Loucy (cell line): ENCODE measurements around the gene SEC22C.

Experiments
- H2AFZ ChIP-seq: fragments of 200-600 bp; sonication (generic); 2 replicates; pipeline ENCODE4 v1.6.0; 2016; ENCODE audit warnings: antibody characterized with exemption, mild to moderate bottlenecking, low read length, moderate library complexity
- H3F3A ChIP-seq: fragments of 200-600 bp; 2 replicates; pipeline ENCODE4 v1.6.0; 2016; ENCODE audit warnings: antibody characterized with exemption, low read depth, mild to moderate bottlenecking
- H3K27me3 ChIP-seq: fragments of 200-600 bp; sonication (generic); 2 replicates; pipeline ENCODE4 v1.6.1; 2014; ENCODE audit warnings: low read length, mild to moderate bottlenecking; ENCODE audit not compliant: insufficient read depth, poor library complexity, severe bottlenecking
- H3K36me3 ChIP-seq: fragments of 200-600 bp; sonication (generic); 2 replicates; pipeline ENCODE4 v1.6.1; 2016; ENCODE audit warnings: low read length; ENCODE audit not compliant: insufficient read depth
- H3K4me1 ChIP-seq: fragments of 200-600 bp; sonication (generic); 2 replicates; pipeline ENCODE4 v1.5.1; 2014; ENCODE audit warnings: low read length, mild to moderate bottlenecking; ENCODE audit not compliant: insufficient read depth, poor library complexity, severe bottlenecking
- H3K4me2 ChIP-seq: fragments of 200-600 bp; sonication (generic); 2 replicates; pipeline ENCODE4 v1.6.0; 2014; ENCODE audit warnings: antibody characterized with exemption, low read length, low read depth, mild to moderate bottlenecking; ENCODE audit not compliant: poor library complexity, severe bottlenecking
- H3K4me3 ChIP-seq: fragments of 200-600 bp; sonication (generic); 2 replicates; pipeline ENCODE4 v1.5.1; 2014; ENCODE audit warnings: low read length, mild to moderate bottlenecking, mixed read lengths; ENCODE audit not compliant: poor library complexity, severe bottlenecking
- H3K79me2 ChIP-seq: fragments of 200-600 bp; sonication (generic); 2 replicates; pipeline ENCODE4 v1.6.1; 2014; ENCODE audit warnings: low read length; ENCODE audit not compliant: insufficient read depth
- H3K9ac ChIP-seq: fragments of 200-600 bp; sonication (generic); 2 replicates; pipeline ENCODE4 v1.6.0; 2014; ENCODE audit warnings: mild to moderate bottlenecking, low read depth, low read length, moderate library complexity; ENCODE audit not compliant: poor library complexity, severe bottlenecking
- H3K9me2 ChIP-seq: fragments of 200-600 bp; sonication (generic); replicated peaks from 2 replicates; pipeline ENCODE4 v1.6.1; 2016; ENCODE audit warnings: low read depth, low read length, mixed read lengths
- H3K9me3 ChIP-seq: fragments of 200-600 bp; sonication (generic); 2 replicates; pipeline ENCODE4 v1.6.1; 2014; ENCODE audit warnings: mild to moderate bottlenecking, antibody characterized with exemption, low read length, low read depth; ENCODE audit not compliant: insufficient read depth
- H4K20me1 ChIP-seq: fragments of 200-600 bp; sonication (generic); 2 replicates; pipeline ENCODE4 v1.6.0; 2014; ENCODE audit warnings: antibody characterized with exemption, low read length, mild to moderate bottlenecking; ENCODE audit not compliant: insufficient read depth, poor library complexity, severe bottlenecking
- CTCF ChIP-seq: fragments of 200-600 bp; sonication (generic); conservative IDR thresholded peaks from 2 replicates; pipeline ENCODE4 v1.5.1; 2014; ENCODE audit warnings: mild to moderate bottlenecking, antibody characterized with exemption, low read length
- EZH2phosphoT487 ChIP-seq: fragments of 200-600 bp; IDR thresholded peaks from 2 replicates; pipeline ENCODE4 v1.6.1; 2018; ENCODE audit warnings: antibody characterized with exemption, mild to moderate bottlenecking, moderate library complexity, borderline replicate concordance

Gene SEC22C

GRCh38 chr3:42498791-42499477 lies 82.8 kb downstream of the SEC22C start:
- H3K27me3 ChIP-seq = peaks cover 8% of the 10 kb centered on the region
- H3K4me3 ChIP-seq = no peak overlapping the region

GRCh38 chr3:42498034-42498433 lies 83.7 kb downstream of the SEC22C start:
- Histone ChIP-seq H3K27me3 (peaks cover 8% of the 10 kb centered on the region), H3K79me2 (no peaks in the 10 kb centered on the region), H3K9me3 (no peaks in the 10 kb centered on the region), H3K4me2 (no peak overlapping the region), H3K36me3 (no peaks in the 10 kb centered on the region), H4K20me1 (no peaks in the 10 kb centered on the region), H3K9ac (no peak overlapping the region), H3K9me2 (no peaks in the 10 kb centered on the region), H3F3A (no peaks in the 10 kb centered on the region), H2AFZ (no peak overlapping the region), H3K4me1 (no peaks in the 10 kb centered on the region), H3K4me3 (no peak overlapping the region)
- TF ChIP-seq EZH2phosphoT487 = no peak
- TF ChIP-seq CTCF = no peak

More at GRCh38 chr3:42498791-42499477, 82.8 kb downstream of the SEC22C start:
- Histone ChIP-seq H3K9me2 (no peaks in the 10 kb centered on the region), H3F3A (no peaks in the 10 kb centered on the region), H3K9me3 (no peaks in the 10 kb centered on the region), H4K20me1 (no peaks in the 10 kb centered on the region), H3K9ac (no peak overlapping the region), H3K4me1 (no peaks in the 10 kb centered on the region), H3K4me2 (no peak overlapping the region), H3K79me2 (no peaks in the 10 kb centered on the region), H3K36me3 (no peaks in the 10 kb centered on the region), H2AFZ (no peak overlapping the region)
- TF ChIP-seq EZH2phosphoT487 = no peak
- no peak for TF ChIP-seq CTCF
